IMR-90 (cell line): ENCODE measurements around the gene HLA-E. TPM values are rescaled to one million over a fixed set of nuclear protein-coding genes. Genes with fewer than 3 reads are reported as not detected.

Source experiments
- ATAC-seq: fragments of 200-7000 bp; cut with Tn5 transposase; 2 replicates; pipeline ENCODE4 v1.9.1; 2020; ENCODE audit warnings: low read depth, mild to moderate bottlenecking, moderate library complexity
- BruUV-seq: library from RNA; stranded (reverse); fragments of 400-500 nt; replicated peaks from 2 replicates; lab custom pipeline; 2021; lab: Mats Ljungman, UMichigan
- CTCF ChIA-PET: fragments of 300-600 bp; formaldehyde crosslinking; extraction: SDS; loops from one replicate; lab custom pipeline; 2021; ENCODE audit warnings: antibody characterized with exemption; lab: Yijun Ruan, JAX
- POLR2A ChIA-PET: fragments of 300-600 bp; sonication (Branson Sonifier 250); formaldehyde crosslinking; loops from one replicate; lab custom pipeline; 2022; ENCODE audit warnings: antibody characterized with exemption; ENCODE audit not compliant: unreplicated experiment; lab: Charles Lee
- DNase-seq: peaks from one replicate; pipeline ENCODE4 v3.0.0; 2013
- H2AFZ ChIP-seq: replicated peaks from 2 replicates; pipeline ENCODE3; 2013; ENCODE audit warnings: low read length, mild to moderate bottlenecking; ENCODE audit not compliant: poor library complexity
- H2AK5ac ChIP-seq: 2 replicates; pipeline ENCODE4 v1.6.1; 2013; ENCODE audit warnings: low read depth, low read length, inconsistent platforms
- H2AK9ac ChIP-seq: replicated peaks from 2 replicates; pipeline ENCODE3; 2013; ENCODE audit warnings: mild to moderate bottlenecking, low read depth, low read length, moderate library complexity; ENCODE audit not compliant: poor library complexity
- H2BK120ac ChIP-seq: 2 replicates; pipeline ENCODE4 v1.6.1; 2013; ENCODE audit warnings: low read depth, low read length, inconsistent platforms
- H2BK15ac ChIP-seq: 3 replicates; pipeline ENCODE4 v1.6.1; 2013; ENCODE audit warnings: low read depth, low read length, inconsistent platforms
- H2BK20ac ChIP-seq: 2 replicates; pipeline ENCODE4 v1.6.1; 2013; ENCODE audit warnings: low read depth, mild to moderate bottlenecking, inconsistent platforms, low read length, moderate library complexity
- H2BK5ac ChIP-seq: 2 replicates; pipeline ENCODE4 v1.6.1; 2013; ENCODE audit warnings: mild to moderate bottlenecking, low read depth, low read length, inconsistent platforms; ENCODE audit not compliant: poor library complexity, severe bottlenecking
- H3K14ac ChIP-seq: replicated peaks from 2 replicates; pipeline ENCODE4 v1.6.1; 2013; ENCODE audit warnings: low read depth, low read length, inconsistent platforms
- H3K18ac ChIP-seq: 2 replicates; pipeline ENCODE4 v1.6.1; 2013; ENCODE audit warnings: low read depth, low read length, control low read depth
- H3K23ac ChIP-seq: 2 replicates; pipeline ENCODE4 v1.6.1; 2013; ENCODE audit warnings: low read depth, low read length, inconsistent platforms
- H3K27ac ChIP-seq: 2 replicates; pipeline ENCODE4 v1.5.1; 2013; ENCODE audit warnings: mild to moderate bottlenecking, control low read depth, low read length; ENCODE audit not compliant: insufficient read depth
- H3K27me3 ChIP-seq: 2 replicates; pipeline ENCODE4 v1.6.1; 2013; ENCODE audit warnings: low read length; ENCODE audit not compliant: control insufficient read depth, insufficient read depth
- H3K36me3 ChIP-seq: 2 replicates; pipeline ENCODE4 v1.6.1; 2013; ENCODE audit warnings: low read length, mixed read lengths; ENCODE audit not compliant: control insufficient read depth, insufficient read depth
- H3K4ac ChIP-seq: 2 replicates; pipeline ENCODE4 v1.6.1; 2013; ENCODE audit warnings: low read depth, low read length, inconsistent platforms
- H3K4me1 ChIP-seq: 2 replicates; pipeline ENCODE4 v1.6.1; 2013; ENCODE audit warnings: low read length, mixed read lengths; ENCODE audit not compliant: control insufficient read depth, insufficient read depth
- H3K4me2 ChIP-seq: 2 replicates; pipeline ENCODE4 v1.6.1; 2013; ENCODE audit warnings: low read depth, mild to moderate bottlenecking, control low read depth, low read length, moderate library complexity
- H3K4me3 ChIP-seq: 2 replicates; pipeline ENCODE4 v1.5.1; 2013; ENCODE audit warnings: low read depth, mild to moderate bottlenecking, control low read depth, low read length, moderate library complexity; ENCODE audit not compliant: insufficient read depth
- H3K56ac ChIP-seq: 2 replicates; pipeline ENCODE4 v1.6.1; 2013; ENCODE audit warnings: low read length, inconsistent platforms; ENCODE audit not compliant: insufficient read depth; ENCODE audit errors: extremely low read depth
- H3K79me1 ChIP-seq, 2 experiments: 2 replicates each; pipeline ENCODE4 v1.6.1; 2013; ENCODE audit warnings: low read length in 2 of 2, inconsistent platforms in 1 of 2, low read depth in 1 of 2
- H3K9ac ChIP-seq: 2 replicates; pipeline ENCODE4 v1.6.1; 2013; ENCODE audit warnings: low read depth, low read length, control low read depth
- H3K9me1 ChIP-seq: 2 replicates; pipeline ENCODE4 v1.6.1; 2013; ENCODE audit warnings: low read length, inconsistent platforms; ENCODE audit not compliant: insufficient read depth
- H3K9me3 ChIP-seq: 2 replicates; pipeline ENCODE4 v1.6.1; 2013; ENCODE audit warnings: low read length; ENCODE audit not compliant: control insufficient read depth, insufficient read depth
- H4K20me1 ChIP-seq: 2 replicates; pipeline ENCODE4 v1.6.1; 2013; ENCODE audit warnings: low read length, inconsistent platforms; ENCODE audit not compliant: insufficient read depth
- H4K5ac ChIP-seq: 2 replicates; pipeline ENCODE4 v1.6.1; 2013; ENCODE audit warnings: mild to moderate bottlenecking, low read depth, low read length, control low read depth
- H4K8ac ChIP-seq, 2 experiments: 2 replicates each; pipeline ENCODE4 v1.6.1; 2013; ENCODE audit warnings: low read depth in 2 of 2, low read length in 2 of 2, control low read depth in 1 of 2, inconsistent platforms in 1 of 2
- H4K91ac ChIP-seq: 2 replicates; pipeline ENCODE4 v1.6.1; 2013; ENCODE audit warnings: low read depth, low read length, inconsistent platforms; ENCODE audit not compliant: insufficient read depth
- BHLHE40 ChIP-seq: fragments of 150-350 bp; IDR thresholded peaks from 2 replicates; pipeline ENCODE4 v1.6.1; 2016; ENCODE audit warnings: mild to moderate bottlenecking, low read depth, low read length
- ELK1 ChIP-seq: fragments of 150-350 bp; IDR thresholded peaks from 2 replicates; pipeline ENCODE4 v1.6.1; 2016; ENCODE audit warnings: low read depth, mild to moderate bottlenecking, low read length, moderate library complexity, borderline replicate concordance
- FOS ChIP-seq: fragments of 150-350 bp; IDR thresholded peaks from 2 replicates; pipeline ENCODE4 v1.6.1; 2016; ENCODE audit warnings: low read depth, low read length
- MXI1 ChIP-seq: IDR thresholded peaks from 2 replicates; pipeline ENCODE4 v1.6.1; 2012; ENCODE audit warnings: low read depth, mild to moderate bottlenecking, low read length, moderate library complexity, borderline replicate concordance
- SMC3 ChIP-seq: fragments of 150-350 bp; IDR thresholded peaks from 2 replicates; pipeline ENCODE4 v1.6.1; 2016; ENCODE audit warnings: low read depth, mild to moderate bottlenecking, antibody characterized with exemption, low read length, moderate library complexity
- WGBS, 2 experiments: methylation state at CpG; one replicate each; pipeline versions ENCODE4 v1.1.5 to v1.1.7; 2013; ENCODE audit warnings: missing lambda C conversion rate in 2 of 2; ENCODE audit not compliant: insufficient read length in 1 of 2; ENCODE audit errors: extremely low coverage in 2 of 2; 5-methylcytosine and 5-hydroxymethylcytosine counted together
- dilution Hi-C: fragments of 300-500 bp; cut with HindIII; formaldehyde crosslinking; loops from one replicate; pipeline ENCODE4 v1.14.3; 2018; ENCODE audit warnings: low sequenced_read_pairs; ENCODE audit not compliant: unreplicated experiment
- in situ Hi-C: fragments of 300-500 bp; cut with MboI; formaldehyde crosslinking; loops from 3 replicates; pipeline ENCODE4 v1.14.3; 2019; ENCODE audit warnings: low sequenced_read_pairs, inconsistent platforms, mixed read lengths
- intact Hi-C: fragments of 100-400 bp; cut with micrococcal nuclease; formaldehyde crosslinking; loops from 2 replicates; pipeline ENCODE4 v1.10.0; 2022
- polyA plus RNA-seq, 3 experiments: library from polyadenylated mRNA; depleted of rRNA; stranded (reverse); fragments of >200 nt; gene quantifications; 2 replicates each; pipeline ENCODE4 v1.2.3, GENCODE V29; 2012; ENCODE audit warnings: low replicate concordance in 1 of 3
- total RNA-seq: library from RNA; depleted of rRNA; stranded (reverse); fragments of >200 nt; gene quantifications from 2 replicates; pipeline ENCODE4 v1.2.3, GENCODE V29; 2012

Gene HLA-E
- total and polyA plus RNA-seq, 2 of the 4 experiments (the other 2 are of a cell fraction) = 83.6 to 84.8 TPM

DNA sequence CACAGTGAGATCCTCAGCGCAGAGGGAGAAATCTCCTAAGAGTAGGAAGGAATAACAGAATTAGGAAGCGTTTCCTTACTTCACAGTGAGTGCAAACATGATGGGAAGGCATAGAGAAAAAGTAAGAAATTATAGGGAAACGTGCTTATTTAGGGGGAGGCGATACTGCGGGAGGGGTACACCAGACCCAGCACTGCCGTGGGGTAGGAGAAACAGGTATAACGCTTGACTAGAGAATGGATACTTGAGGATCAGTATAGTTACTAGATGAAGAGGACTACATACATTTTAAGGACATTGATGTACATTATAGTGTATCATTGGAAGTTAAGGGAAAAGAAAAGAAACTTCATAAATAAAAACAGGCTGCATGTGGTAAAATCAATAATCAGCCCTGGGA, 26.8 kb upstream of the HLA-E start:
- no peak overlapping the region for H2BK120ac ChIP-seq
- H2AK5ac ChIP-seq = no peak overlapping the region
- H4K5ac ChIP-seq = no peak overlapping the region
- intact Hi-C loops (no loop called here), in situ Hi-C loops (no loop called here), dilution Hi-C loops (no loop called here)
- H4K91ac ChIP-seq = no peak overlapping the region
- no peak for TF ChIP-seq BHLHE40
- TF ChIP-seq FOS = no peak
- no peak for TF ChIP-seq SMC3
- no peak for TF ChIP-seq MXI1
- no peak for TF ChIP-seq ELK1
- POLR2A ChIA-PET = no interaction called here
- no peak overlapping the region for H3K4me2 ChIP-seq
- peaks cover 20% of the 10 kb centered on the region; the same call in 1 of the 2 replicates for H4K20me1 ChIP-seq
- no peak overlapping the region for H3K18ac ChIP-seq
- H2BK20ac ChIP-seq = no peak overlapping the region
- H3K4ac ChIP-seq = no peak overlapping the region
- H3K14ac ChIP-seq = no peak overlapping the region
- no peak overlapping the region for H2BK5ac ChIP-seq
- no peak overlapping the region for H3K27ac ChIP-seq
- no peak for DNase-seq
- H3K79me1 ChIP-seq = no peaks in the 10 kb centered on the region
- H3K4me1 ChIP-seq = peaks cover 3% of the 10 kb centered on the region
- no peak overlapping the region; the same call in 1 of the 2 replicates for H3K23ac ChIP-seq
- H3K56ac ChIP-seq = no peak overlapping the region
- no peak overlapping the region for H2BK15ac ChIP-seq
- H3K9ac ChIP-seq = no peak overlapping the region
- H3K9me1 ChIP-seq = no peaks in the 10 kb centered on the region; the same call in 1 of the 2 replicates
- BruUV-seq = no TSS peak
- no peak overlapping the region for H4K8ac ChIP-seq
- no peak overlapping the region for H3K4me3 ChIP-seq
- whole genome bisulfite sequencing, 2 experiments = 65% methylated on average over 4 of the region's 7 CpGs; no CpG with 5 or more reads in 1 of the 2 experiments
- H3K9me3 ChIP-seq = peaks cover 10% of the 10 kb centered on the region
- no peak overlapping the region for H2AFZ ChIP-seq
- no peak overlapping the region for H2AK9ac ChIP-seq
- CTCF ChIA-PET = interaction anchor here (2.0 kb wide), 1 partner anchor 9 kb away, joined by 10 read pairs; no protein-coding TSS in a partner anchor
- no peak for ATAC-seq
- H3K36me3 ChIP-seq = no peaks in the 10 kb centered on the region
- H3K27me3 ChIP-seq = peaks cover 84% of the 10 kb centered on the region
